HG03060 (cell line): Measurements from ENCODE around the gene FARS2.
A peak's percentile ranks its signal among the peaks of the same experiment; 100 is the strongest.

ENCODE experiments used
- ATAC-seq: cut with Tn5 transposase; IDR thresholded peaks from one replicate; pipeline ENCODE4 v1.9.1; 2021; ENCODE audit warnings: low read depth, moderate number of reproducible peaks; ENCODE audit not compliant: unreplicated experiment

The FARS2 gene

GRCh38 chr6:5248302-5249098, 12.8 kb upstream of the FARS2 start:
- no peak for ATAC-seq

- no peak for ATAC-seq
Observed at GRCh38 chr6:5249451-5250122, 11.7 kb upstream of the FARS2 start.

DNA sequence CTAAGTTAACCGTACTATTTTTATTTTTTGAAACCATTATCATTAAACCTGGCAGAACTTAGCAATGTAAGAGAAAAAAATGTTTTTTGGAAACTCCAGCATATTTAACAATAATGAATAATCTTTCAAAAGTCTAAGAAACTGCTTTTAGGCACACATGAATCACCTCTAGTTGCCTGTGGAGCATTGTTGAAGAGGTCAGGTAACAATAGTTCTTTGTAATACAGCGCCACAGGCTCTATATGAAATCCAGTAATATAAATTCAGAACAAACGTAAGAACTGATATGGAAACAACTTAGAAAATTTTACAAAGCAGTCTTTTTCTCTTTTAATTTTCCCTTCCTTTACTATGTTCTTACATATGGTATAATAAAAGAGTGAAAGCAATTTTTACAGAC, 10.9 kb upstream of the FARS2 start:
- no peak for ATAC-seq

DNA sequence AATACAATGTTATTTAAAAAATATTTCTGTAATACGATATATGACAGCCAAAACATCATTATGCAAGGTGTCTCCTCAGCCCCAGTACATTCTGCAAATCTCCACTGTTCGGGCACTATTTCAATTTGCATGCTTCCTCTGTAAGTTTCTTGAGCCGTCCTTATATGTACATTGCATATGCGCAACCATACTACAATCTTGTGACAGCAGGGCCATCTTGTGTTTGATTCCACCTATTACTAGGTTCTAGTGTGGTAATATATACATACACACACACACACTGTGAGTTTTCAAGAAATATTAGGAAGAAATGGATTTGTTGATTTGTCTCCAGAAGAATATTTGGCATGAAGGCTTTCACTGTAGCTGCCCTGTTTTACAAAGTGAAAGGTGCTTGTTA, 10.4 kb upstream of the FARS2 start:
- no peak for ATAC-seq

DNA sequence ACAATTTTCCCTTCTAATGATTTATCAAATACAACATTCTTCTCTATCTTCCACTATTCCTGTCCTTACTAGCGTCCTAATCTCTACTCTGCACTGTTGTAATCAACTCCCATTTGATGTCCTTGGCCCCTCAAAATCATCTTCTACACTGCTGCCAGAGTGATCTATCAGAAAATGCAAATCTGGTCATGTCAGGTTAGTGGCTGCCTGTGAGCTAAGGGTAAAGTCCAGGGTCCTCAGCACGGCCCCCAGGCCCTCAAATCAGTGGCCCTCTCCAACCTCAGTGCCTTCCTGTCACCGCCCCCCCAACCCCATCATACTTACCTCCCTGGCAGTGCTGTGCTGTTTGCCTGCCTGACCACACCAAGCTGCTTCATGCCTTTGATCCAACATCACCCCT, 4.4 kb upstream of the FARS2 start:
- ATAC-seq = no peak

DNA sequence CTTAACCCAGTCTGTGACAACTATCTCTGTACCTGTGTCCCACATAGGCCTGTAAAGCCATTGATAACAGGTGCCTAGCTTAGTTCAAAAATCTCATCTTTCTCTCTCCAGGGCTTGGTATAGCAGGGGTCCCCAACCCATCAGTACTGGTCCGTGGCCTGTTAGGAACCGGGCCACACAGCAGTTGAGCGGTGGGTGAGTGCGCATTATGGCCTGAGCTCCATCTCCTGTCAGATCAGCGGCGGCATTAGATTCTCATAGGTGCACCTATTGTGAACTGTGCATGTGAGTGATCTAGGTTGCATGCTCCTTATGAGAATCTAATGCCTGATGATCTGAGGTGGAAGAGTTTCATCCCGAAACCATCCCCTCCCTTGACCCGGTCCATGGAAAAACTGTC, 3.9 kb upstream of the FARS2 start:
- ATAC-seq = no peak

- no peak for ATAC-seq
Observed at GRCh38 chr6:5259428-5259827, 1.9 kb upstream of the FARS2 start.

DNA sequence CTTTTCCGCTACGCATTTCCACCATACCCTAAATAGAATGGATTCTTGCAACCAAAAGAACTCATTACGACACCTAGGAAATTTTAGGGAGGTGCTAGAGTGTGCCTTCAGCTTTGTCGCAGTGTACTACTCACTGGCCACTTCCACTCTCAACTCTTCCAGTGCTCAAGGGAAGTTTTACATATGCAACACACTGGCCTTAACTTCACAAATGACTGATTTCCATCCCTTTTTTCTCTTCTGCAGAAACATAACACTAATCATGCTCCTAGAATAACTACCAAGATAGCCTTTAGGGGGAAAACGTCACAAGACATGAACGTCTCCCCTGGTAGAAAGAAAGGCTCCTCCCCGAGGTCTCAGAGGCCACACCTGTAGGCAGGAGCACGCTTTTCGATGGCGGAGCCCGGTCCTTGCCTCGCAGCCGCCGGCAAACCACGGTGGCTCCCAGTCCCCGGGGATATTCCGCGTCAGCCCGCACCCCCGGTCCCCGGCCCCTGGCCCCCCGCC, 1.1 kb upstream of the FARS2 start:
- peak; percentile 56 for ATAC-seq

DNA sequence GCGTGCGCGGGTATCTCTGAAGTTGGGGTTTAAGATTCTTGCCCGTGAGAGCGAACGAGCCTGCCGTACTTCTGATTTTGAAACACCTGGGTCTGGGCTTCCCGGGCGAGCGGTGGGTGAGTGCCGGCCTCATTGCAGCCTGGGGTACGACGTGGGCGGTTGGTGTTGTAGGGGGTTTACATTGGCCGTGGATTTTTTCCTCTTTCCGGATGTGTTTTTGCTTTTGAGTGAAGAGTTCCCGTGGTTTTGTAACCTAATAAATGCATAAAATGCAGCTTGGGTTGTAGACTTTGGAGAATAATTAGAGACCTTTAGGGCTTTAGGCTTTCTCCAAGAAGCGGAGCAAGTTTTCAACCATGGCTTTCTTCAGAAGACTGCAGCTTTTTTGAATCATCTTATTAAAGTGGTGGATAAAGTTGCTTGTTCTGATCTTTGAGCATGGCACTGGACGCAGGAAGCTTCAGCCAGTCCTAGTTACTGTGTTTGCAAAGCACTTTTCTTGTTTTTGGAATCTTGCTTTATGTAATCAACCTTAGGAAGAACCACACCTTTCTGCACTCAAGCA, 314 bp downstream of the FARS2 start:
- no peak for ATAC-seq

DNA sequence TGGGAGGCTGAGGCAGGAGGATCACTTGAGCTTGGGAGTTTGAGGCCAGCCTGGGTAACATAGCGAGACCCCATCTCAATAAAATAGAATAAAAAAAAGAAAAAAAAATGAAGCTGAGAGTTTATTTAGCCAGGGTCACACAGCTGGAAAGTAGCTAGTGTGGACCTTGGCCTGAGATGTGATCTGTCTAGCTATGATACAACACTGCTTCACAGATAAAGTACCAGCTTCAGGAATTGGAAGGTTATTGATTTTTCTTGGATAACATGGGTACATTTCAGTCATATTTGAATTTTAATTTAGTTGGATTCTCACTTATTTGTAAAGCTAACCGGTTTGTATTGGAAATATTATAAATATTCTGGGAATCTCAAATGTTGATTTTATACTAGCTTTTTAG, 5.1 kb downstream of the FARS2 start:
- no peak for ATAC-seq

DNA sequence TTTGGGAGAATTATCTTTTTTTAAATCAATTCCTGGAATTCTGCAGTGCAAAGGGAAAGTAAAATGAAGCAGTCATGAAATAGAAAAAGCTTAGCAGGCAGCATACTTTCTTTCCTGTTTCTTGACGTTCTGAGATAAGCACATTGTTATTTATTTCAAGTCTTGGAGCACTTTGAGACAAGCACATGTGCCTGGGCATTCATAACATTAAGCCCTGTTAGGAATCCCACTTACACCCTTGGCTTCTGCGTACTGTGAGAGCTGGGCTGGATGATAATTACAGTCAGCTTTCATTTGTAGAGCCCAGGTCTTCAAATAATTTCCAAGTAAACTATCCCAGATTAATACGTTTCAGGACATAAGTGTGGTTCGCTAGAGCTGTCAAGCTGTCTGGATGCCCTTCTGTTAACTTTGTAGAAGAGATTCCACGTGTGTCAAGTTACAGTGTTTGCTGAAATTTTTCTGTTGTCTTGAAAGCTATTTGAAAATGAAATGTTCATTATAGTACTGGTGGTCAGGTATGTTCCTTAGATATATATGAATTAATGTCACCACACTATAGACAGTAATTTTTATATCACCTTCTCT, 8.9 kb downstream of the FARS2 start:
- no peak for ATAC-seq

GRCh38 chr6:5271926-5272325, 10.6 kb downstream of the FARS2 start:
- ATAC-seq = no peak

DNA sequence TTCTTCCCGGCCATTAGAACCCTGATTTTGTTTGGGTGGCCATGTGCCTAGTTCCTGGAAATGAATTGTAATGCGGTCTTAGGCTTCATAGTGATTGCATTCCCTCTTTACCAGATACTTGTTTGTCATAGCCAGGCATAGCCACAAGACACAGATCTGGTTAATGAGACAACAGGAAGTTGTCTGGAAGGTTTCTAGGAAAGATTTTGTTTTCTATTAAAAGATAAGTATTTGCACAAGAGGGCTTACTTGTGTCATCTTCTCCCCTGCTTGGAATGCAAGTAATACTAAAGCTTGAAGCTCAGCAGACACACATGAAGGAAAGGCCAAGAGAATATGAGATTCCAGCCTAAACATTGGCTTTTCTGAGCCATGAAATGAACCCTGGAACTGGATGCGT, 12.9 kb downstream of the FARS2 start:
- no peak for ATAC-seq

DNA sequence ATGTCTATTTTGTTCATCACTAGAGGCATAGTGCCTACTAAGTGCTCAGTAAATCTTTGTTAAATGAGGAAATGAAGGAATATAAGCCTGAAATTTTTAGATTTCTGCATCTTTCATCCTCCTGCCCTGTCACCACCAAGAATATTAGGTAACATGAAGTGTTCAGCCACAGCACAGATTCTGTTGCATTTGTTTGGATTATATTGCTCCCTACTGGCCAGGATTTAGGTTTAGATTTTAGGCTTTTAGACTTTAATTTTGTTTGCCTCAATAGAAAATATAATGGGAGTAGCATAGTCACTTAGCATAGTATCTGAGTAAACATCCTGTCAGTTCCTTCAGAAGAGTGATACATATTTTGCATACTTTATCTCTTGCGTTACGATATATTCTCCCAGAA, 14.2 kb downstream of the FARS2 start:
- ATAC-seq = no peak

GRCh38 chr6:5276581-5276980, 15.3 kb downstream of the FARS2 start:
- no peak for ATAC-seq

DNA sequence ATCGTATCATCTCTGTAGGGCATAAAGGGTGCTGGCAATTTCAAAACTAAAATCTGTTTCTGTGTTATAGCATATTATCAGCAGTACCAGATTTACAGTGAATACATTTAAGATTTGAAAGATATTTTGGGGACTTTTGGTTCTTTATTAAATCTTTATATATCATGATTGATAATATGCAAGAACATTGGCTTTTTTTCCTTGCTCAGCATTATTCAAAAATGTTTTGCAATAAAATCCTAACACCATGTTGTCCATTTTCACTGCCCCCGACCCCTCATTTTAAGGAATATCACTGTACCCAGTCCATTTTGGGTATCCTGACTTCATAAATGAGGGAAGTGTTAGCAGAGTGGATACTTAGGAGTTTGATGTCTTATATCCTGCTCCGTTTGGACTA, 16.3 kb downstream of the FARS2 start:
- no peak for ATAC-seq

GRCh38 chr6:5278047-5278446, 16.7 kb downstream of the FARS2 start:
- peak; percentile 69 for ATAC-seq

- no peak for ATAC-seq
Observed at GRCh38 chr6:5278565-5279120, 17.3 kb downstream of the FARS2 start.

- ATAC-seq = no peak
Observed at GRCh38 chr6:5279891-5280338, 18.6 kb downstream of the FARS2 start.

GRCh38 chr6:5280920-5281319, 19.6 kb downstream of the FARS2 start:
- ATAC-seq = no peak

GRCh38 chr6:5282191-5282623, 20.9 kb downstream of the FARS2 start:
- ATAC-seq = no peak
